ENCODE results near the gene SKA3.
A peak's percentile ranks its signal among the peaks of the same experiment; 100 is the strongest.
"Not testable (repeated sequence)": the region's sequence is repeated elsewhere in the genome, so short reads cannot be mapped to it uniquely, and the experiment has no call there.

SKA3 gene

GRCh38 chr13:21176215-21176981 is at the start of gene SKA3, which contains the start of gene MRPL57:
Gene SKA3 (minus strand): TSS chr13:21176552. CDS start chr13:21176477, 75 bp downstream.
Gene MRPL57 (plus strand): TSS chr13:21176658. CDS start chr13:21176917, 259 bp downstream.
- peak; percentile 93 for DNase-seq

GRCh38 chr13:21225082-21225481 is 48.7 kb upstream of the SKA3 start:
- DNase-seq = no peak

- DNase-seq = no peak
Observed at GRCh38 chr13:21221268-21221667, 44.9 kb upstream of the SKA3 start.

GRCh38 chr13:21219716-21220115 is 43.4 kb upstream of the SKA3 start:
- not testable (repeated sequence) for DNase-seq

- no peak for DNase-seq
Observed at GRCh38 chr13:21219036-21219381, 42.7 kb upstream of the SKA3 start.

- no peak for DNase-seq
Observed at GRCh38 chr13:21218351-21219035, 42.1 kb upstream of the SKA3 start.

GRCh38 chr13:21216332-21216731 is 40.0 kb upstream of the SKA3 start:
- no peak for DNase-seq

- DNase-seq = not testable (repeated sequence)
Observed at GRCh38 chr13:21215419-21215818, 39.1 kb upstream of the SKA3 start.

- no peak for DNase-seq
Observed at GRCh38 chr13:21212138-21212775, 35.9 kb upstream of the SKA3 start.

GRCh38 chr13:21208652-21209154 is 32.4 kb upstream of the SKA3 start:
- no peak for DNase-seq

- DNase-seq = no peak
Observed at GRCh38 chr13:21202767-21203531, 26.6 kb upstream of the SKA3 start.

GRCh38 chr13:21201456-21202190 is 25.3 kb upstream of the SKA3 start:
- not testable (repeated sequence) for DNase-seq

- DNase-seq = not testable (repeated sequence)
Observed at GRCh38 chr13:21198391-21198790, 22.0 kb upstream of the SKA3 start.

- not testable (repeated sequence) for DNase-seq
Observed at GRCh38 chr13:21197606-21198225, 21.4 kb upstream of the SKA3 start.

- DNase-seq = not testable (repeated sequence)
Observed at GRCh38 chr13:21194756-21195155, 18.4 kb upstream of the SKA3 start.

- not testable (repeated sequence) for DNase-seq
Observed at GRCh38 chr13:21186410-21186809, 10.1 kb upstream of the SKA3 start.

- DNase-seq = no peak
Observed at GRCh38 chr13:21181671-21182070, 5.3 kb upstream of the SKA3 start.

GRCh38 chr13:21176982-21177284 is 581 bp upstream of the SKA3 start:
- no peak for DNase-seq

- no peak for DNase-seq
Observed at GRCh38 chr13:21175656-21176214, 617 bp downstream of the SKA3 start.

GRCh38 chr13:21173767-21174166 is 2.6 kb downstream of the SKA3 start:
- DNase-seq = not testable (repeated sequence)

- no peak for DNase-seq
Observed at GRCh38 chr13:21171420-21171819, 4.9 kb downstream of the SKA3 start.

All from CD4-positive, alpha-beta T cell treated with Interferon gamma for 1 hour (primary cell).